H1 (cell line): ENCODE measurements around the gene CHSY1. TPM values are rescaled to one million over a fixed set of nuclear protein-coding genes. Genes with fewer than 3 reads are reported as not detected.

ENCODE experiments used
- CTCF ChIA-PET: fragments of 300-600 bp; sonication (Branson Sonifier 250); formaldehyde crosslinking; loops from one replicate; lab custom pipeline; 2021; ENCODE audit not compliant: partially characterized antibody; lab: Charles Lee
- POLR2A ChIA-PET: fragments of 300-600 bp; sonication (Branson Sonifier 250); formaldehyde crosslinking; loops from one replicate; lab custom pipeline; 2021; ENCODE audit warnings: inconsistent platforms; ENCODE audit not compliant: partially characterized antibody; lab: Charles Lee
- DNase-seq, 2 experiments: peaks; one replicate each; pipeline versions ENCODE4 v3.0.0 to v3.0.0-alpha.2; 2010 to 2022; ENCODE audit warnings: low spot score in 2 of 2, low read depth in 1 of 2, mixed read lengths in 1 of 2
- FAIRE-seq: peaks from 2 replicates; lab custom pipeline; 2011; peaks lifted over from hg19 to GRCh38; lab: Jason Lieb, UNC
- H2AFZ ChIP-seq: 2 replicates; pipeline ENCODE4 v1.8.1; 2012; ENCODE audit warnings: low read length, inconsistent platforms
- H2AK5ac ChIP-seq: 2 replicates; pipeline ENCODE4 v1.6.1; 2013; ENCODE audit warnings: low read depth, low read length
- H2BK120ac ChIP-seq: replicated peaks from 2 replicates; pipeline ENCODE3; 2013; ENCODE audit warnings: low read depth, low read length, inconsistent platforms
- H2BK12ac ChIP-seq: 2 replicates; pipeline ENCODE4 v1.6.1; 2013; ENCODE audit warnings: low read depth, low read length
- H2BK15ac ChIP-seq: 2 replicates; pipeline ENCODE4 v1.6.1; 2013; ENCODE audit warnings: low read length
- H2BK20ac ChIP-seq: 2 replicates; pipeline ENCODE4 v1.6.1; 2013; ENCODE audit warnings: low read length
- H2BK5ac ChIP-seq: 2 replicates; pipeline ENCODE4 v1.6.1; 2013; ENCODE audit warnings: low read depth, low read length
- H3K14ac ChIP-seq: 2 replicates; pipeline ENCODE4 v1.6.1; 2013; ENCODE audit warnings: inconsistent platforms; ENCODE audit not compliant: insufficient read length
- H3K18ac ChIP-seq: 2 replicates; pipeline ENCODE4 v1.6.1; 2013; ENCODE audit warnings: low read length; ENCODE audit errors: extremely low read depth
- H3K23ac ChIP-seq: 2 replicates; pipeline ENCODE4 v1.6.1; 2013; ENCODE audit warnings: inconsistent platforms; ENCODE audit not compliant: insufficient read length
- H3K23me2 ChIP-seq: 2 replicates; pipeline ENCODE4 v1.6.1; 2013; ENCODE audit warnings: low read depth, low read length
- H3K27ac ChIP-seq: 2 replicates; pipeline ENCODE4 v1.6.1; 2011; ENCODE audit warnings: low read depth, low read length, inconsistent platforms
- H3K27me3 ChIP-seq, 4 experiments: replicated peaks in 1 of 4; 1 replicate in 1 of 4; 2 replicates in 3 of 4; pipeline versions ENCODE4 v1.6.1 to v1.8.1; 2011 to 2013; ENCODE audit warnings: low read length in 3 of 4, mild to moderate bottlenecking in 3 of 4, inconsistent platforms in 2 of 4, mixed read lengths in 2 of 4, moderate library complexity in 1 of 4; ENCODE audit not compliant: control insufficient read depth in 3 of 4, insufficient read depth in 3 of 4; ENCODE audit errors: extremely low read depth in 1 of 4
- H3K36me3 ChIP-seq, 4 experiments: 2 replicates each; pipeline versions ENCODE4 v1.6.1 to v1.8.1; 2011 to 2013; ENCODE audit warnings: mild to moderate bottlenecking in 4 of 4, low read length in 3 of 4, moderate library complexity in 2 of 4, control low read depth in 1 of 4, inconsistent platforms in 1 of 4; ENCODE audit not compliant: insufficient read depth in 4 of 4, control insufficient read depth in 2 of 4
- H3K4ac ChIP-seq: replicated peaks from 2 replicates; pipeline ENCODE3; 2013; ENCODE audit warnings: low read length, low read depth, mixed read lengths, inconsistent platforms; ENCODE audit not compliant: insufficient read length
- H3K4me1 ChIP-seq, 4 experiments: replicated peaks in 1 of 4; 1 replicate in 1 of 4; 2 replicates in 3 of 4; pipeline versions ENCODE4 v1.6.1 to v1.8.1; 2011 to 2013; ENCODE audit warnings: low read length in 3 of 4, inconsistent platforms in 2 of 4, mixed read lengths in 1 of 4; ENCODE audit not compliant: insufficient read depth in 4 of 4, control insufficient read depth in 3 of 4
- H3K4me2 ChIP-seq, 2 experiments: 2 replicates each; pipeline versions ENCODE4 v1.6.1 to v1.8.1; 2011 to 2013; ENCODE audit warnings: low read depth in 2 of 2, low read length in 2 of 2, control low read depth in 1 of 2, inconsistent platforms in 1 of 2, mild to moderate bottlenecking in 1 of 2; ENCODE audit not compliant: insufficient read depth in 1 of 2
- H3K4me3 ChIP-seq, 4 experiments: fragments of 200-600, 300-600 bp in 1 of 4; sonication (generic), shearing (Covaris generic), sonication (Bioruptor Twin) in 1 of 4; 2 replicates each; pipeline versions ENCODE4 v1.5.1 to v1.8.1; 2011 to 2016; ENCODE audit warnings: low read length in 4 of 4, low read depth in 3 of 4, control low read depth in 2 of 4, inconsistent platforms in 2 of 4, mild to moderate bottlenecking in 2 of 4, mixed read lengths in 1 of 4, moderate library complexity in 1 of 4; ENCODE audit not compliant: insufficient read depth in 2 of 4; ENCODE audit errors: extremely low read depth in 1 of 4
- H3K56ac ChIP-seq: replicated peaks from 2 replicates; pipeline ENCODE3; 2013; ENCODE audit warnings: low read depth, mild to moderate bottlenecking, mixed read lengths, low read length, inconsistent platforms; ENCODE audit not compliant: insufficient read length
- H3K79me1 ChIP-seq: 2 replicates; pipeline ENCODE4 v1.6.1; 2013; ENCODE audit warnings: low read depth, low read length, control low read depth
- H3K79me2 ChIP-seq, 2 experiments: 2 replicates each; pipeline versions ENCODE4 v1.6.1 to v1.8.1; 2012 to 2013; ENCODE audit warnings: low read length in 2 of 2, mild to moderate bottlenecking in 2 of 2, inconsistent platforms in 1 of 2; ENCODE audit not compliant: insufficient read depth in 2 of 2, control insufficient read depth in 1 of 2
- H3K9ac ChIP-seq, 4 experiments: replicated peaks in 1 of 4; 1 replicate in 1 of 4; 2 replicates in 3 of 4; pipeline versions ENCODE4 v1.6.1 to v1.8.1; 2011 to 2013; ENCODE audit warnings: low read depth in 3 of 4, low read length in 3 of 4, control low read depth in 2 of 4, mild to moderate bottlenecking in 2 of 4, moderate library complexity in 2 of 4, inconsistent platforms in 1 of 4; ENCODE audit errors: extremely low read depth in 1 of 4
- H3K9me3 ChIP-seq, 2 experiments: 2 replicates each; pipeline versions ENCODE4 v1.6.1 to v1.8.1; 2012 to 2013; ENCODE audit warnings: mild to moderate bottlenecking in 2 of 2, moderate library complexity in 2 of 2, control low read depth in 1 of 2, inconsistent platforms in 1 of 2, low read depth in 1 of 2, low read length in 1 of 2, mixed read lengths in 1 of 2; ENCODE audit not compliant: insufficient read depth in 2 of 2
- H4K20me1 ChIP-seq, 2 experiments: replicated peaks in 1 of 2; 2 replicates each; pipeline versions ENCODE3 to v1.8.1; 2011 to 2013; ENCODE audit warnings: inconsistent platforms in 2 of 2, low read length in 2 of 2, mild to moderate bottlenecking in 1 of 2; ENCODE audit not compliant: insufficient read depth in 2 of 2, control insufficient read depth in 1 of 2
- H4K5ac ChIP-seq: 2 replicates; pipeline ENCODE4 v1.6.1; 2013; ENCODE audit warnings: low read length, low read depth, mixed read lengths, inconsistent platforms; ENCODE audit not compliant: insufficient read length
- H4K8ac ChIP-seq: 2 replicates; pipeline ENCODE4 v1.8.0; 2013; ENCODE audit warnings: mild to moderate bottlenecking, moderate library complexity, low read length, inconsistent platforms; ENCODE audit not compliant: insufficient read depth; ENCODE audit errors: extremely low read depth
- H4K91ac ChIP-seq: replicated peaks from 2 replicates; pipeline ENCODE3; 2013; ENCODE audit warnings: low read length, mixed read lengths, inconsistent platforms; ENCODE audit not compliant: insufficient read length
- E2F6 ChIP-seq: IDR thresholded peaks from 2 replicates; pipeline ENCODE4 v1.6.1; 2012; ENCODE audit warnings: inconsistent platforms
- SP2 ChIP-seq: IDR thresholded peaks from 2 replicates; pipeline ENCODE4 v1.6.1; 2012; ENCODE audit warnings: mild to moderate bottlenecking, low read length, inconsistent platforms
- WGBS, 2 experiments: shearing (Covaris generic) in 1 of 2; methylation state at CpG; one replicate each; pipeline versions ENCODE4 v1.1.6 to v1.1.7; 2013 to 2015; ENCODE audit warnings: low lambda C conversion rate in 2 of 2, mixed read lengths in 2 of 2, inconsistent platforms in 1 of 2, low coverage in 1 of 2, missing lambda C conversion rate in 1 of 2; ENCODE audit not compliant: insufficient replicate concordance in 2 of 2, insufficient coverage in 1 of 2, insufficient read length in 1 of 2; ENCODE audit errors: extremely low coverage in 1 of 2, missing lambda C conversion rate in 1 of 2; 5-methylcytosine and 5-hydroxymethylcytosine counted together
- polyA plus RNA-seq, 7 experiments: library from polyadenylated mRNA; depleted of rRNA in 3 of 7; stranded (reverse) in 5 of 7; unstranded in 2 of 7; fragments of >200 nt in 5 of 7; fragments of 200-250 nt in 2 of 7; gene quantifications; 1 replicate in 5 of 7; 2 replicates in 1 of 7; 4 replicates in 1 of 7; pipeline versions ENCODE4 v1.2.1 to v1.2.3, GENCODE V29; 2011 to 2013; ENCODE audit warnings: missing spikeins in 2 of 7, mixed read lengths in 2 of 7
- total RNA-seq: library from RNA; stranded (reverse); fragmentation: NEBNext Ultra II Directional; extraction: Animal tissue kit (Norgen Biotek cat#: 25700); gene quantifications from 2 replicates; pipeline ENCODE4 v1.2.1, GENCODE V29; 2021

The CHSY1 gene
- total and polyA plus RNA-seq, 2 of the 8 experiments (the other 6 are each of a cell fraction or from before 2014, with no cell fraction given) = 24.9 to 60.7 TPM

- Histone ChIP-seq H2BK5ac (peak overlapping the region; percentile 47; the same call in 1 of the 2 replicates), H3K18ac (no peak overlapping the region), H2BK20ac (no peak overlapping the region), H4K91ac (no peak overlapping the region), H3K9ac (no peak overlapping the region), H3K4me1 (peaks cover 0 to 16% (median 2%) of the 10 kb centered on the region in 4 experiments; a peak in 6 of 7 replicates), H3K27me3 (no peaks in the 10 kb centered on the region)
- no peak for TF ChIP-seq SP2
- peak; percentile 46 for TF ChIP-seq E2F6
- TF ChIP-seq, all 59 proteins: peak for 1
- H3K56ac ChIP-seq = no peak overlapping the region
- no peak overlapping the region for H2AK5ac ChIP-seq
- H3K14ac ChIP-seq = no peak overlapping the region
- no peak overlapping the region for H3K4ac ChIP-seq
- peaks cover 0 to 22% of the 10 kb centered on the region in 2 experiments; a peak in 2 of 4 replicates for H3K79me2 ChIP-seq
- FAIRE-seq = no peak
- H3K9me3 ChIP-seq = no peaks in the 10 kb centered on the region
- no peak overlapping the region for H3K27ac ChIP-seq
- peaks cover 0 to 15% (median 10%) of the 10 kb centered on the region in 4 experiments; a peak in 4 of 8 replicates for H3K36me3 ChIP-seq
- no peak overlapping the region for H3K4me2 ChIP-seq
- H2BK15ac ChIP-seq = no peak overlapping the region
- H3K4me3 ChIP-seq = no peak overlapping the region
- H4K5ac ChIP-seq = no peak overlapping the region
- no peak overlapping the region for H2AFZ ChIP-seq
- no peak overlapping the region for H2BK12ac ChIP-seq
- CTCF ChIA-PET = interaction anchor here (1.0 to 1.6 kb wide), 5 partner anchors 15 to 158 kb away, joined by 3 to 4 read pairs (median 3); no protein-coding TSS in a partner anchor
- peak overlapping the region; percentile 72; the same call in 1 of the 2 replicates for H4K8ac ChIP-seq
- 95% methylated on average over 26 of the region's 29 CpGs; no CpG with 5 or more reads in 1 of the 2 experiments for WGBS, 2 experiments
- no peak overlapping the region for H3K23ac ChIP-seq
- no peaks in the 10 kb centered on the region for H3K23me2 ChIP-seq
- no peak overlapping the region for H2BK120ac ChIP-seq
- H3K79me1 ChIP-seq = peaks cover 3% of the 10 kb centered on the region
- POLR2A ChIA-PET = interaction anchor here (0.9 kb wide), 1 partner anchor 76 kb away, joined by 3 read pairs; no protein-coding TSS in a partner anchor
- peaks cover 0 to 5% of the 10 kb centered on the region in 2 experiments for H4K20me1 ChIP-seq
- DNase-seq = no peak
Measured at GRCh38 chr15:101174152-101174920, 77.5 kb downstream of the CHSY1 start.
